SK-N-SH treated with all-trans-retinoic acid at 6 μM for 48 hours (cell line): ENCODE measurements around the gene PSMF1.
A peak's percentile ranks its signal among the peaks of the same experiment; 100 is the strongest.

Experiments
- ATAC-seq: fragments of 200-7000 bp; cut with Tn5 transposase; 3 replicates; pipeline ENCODE4 v1.9.1; 2020; ENCODE audit warnings: mild to moderate bottlenecking, moderate library complexity
- ARNTL ChIP-seq: fragments of 450-650 bp; formaldehyde crosslinking; IDR thresholded peaks from 2 replicates; pipeline ENCODE4 v1.5.0; 2020; ENCODE audit warnings: low read depth, mild to moderate bottlenecking, moderate library complexity, borderline replicate concordance
- BACH2 ChIP-seq: fragments of 250-450 bp; sonication (Bioruptor Pico); IDR thresholded peaks from 2 replicates; pipeline ENCODE4 v1.9.0; 2021; ENCODE audit warnings: mild to moderate bottlenecking, borderline replicate concordance
- CREB5 ChIP-seq: fragments of 250-450 bp; sonication (Bioruptor Pico); IDR thresholded peaks from 2 replicates; pipeline ENCODE4 v1.5.1; 2020; ENCODE audit warnings: low read depth, mild to moderate bottlenecking, moderate library complexity
- CSDC2 ChIP-seq: fragments of 250-450 bp; sonication (Bioruptor Pico); IDR thresholded peaks from 2 replicates; pipeline ENCODE4 v1.5.0; 2020; ENCODE audit warnings: mild to moderate bottlenecking, moderate library complexity
- CSRNP3 ChIP-seq: fragments of 250-450 bp; sonication (Bioruptor Pico); IDR thresholded peaks from 2 replicates; pipeline ENCODE4 v1.5.1; 2021; ENCODE audit warnings: mild to moderate bottlenecking, moderate library complexity
- ESRRG ChIP-seq: fragments of 250-450 bp; sonication (Bioruptor Pico); IDR thresholded peaks from 2 replicates; pipeline ENCODE4 v1.6.1; 2021; ENCODE audit warnings: mild to moderate bottlenecking
- GLIS3 ChIP-seq: fragments of 250-450 bp; sonication (Bioruptor Pico); IDR thresholded peaks from 2 replicates; pipeline ENCODE4 v1.5.0; 2020; ENCODE audit warnings: mild to moderate bottlenecking, moderate library complexity
- ISL1 ChIP-seq: fragments of 250-450 bp; sonication (Bioruptor Pico); IDR thresholded peaks from 2 replicates; pipeline ENCODE4 v2.1.2; 2022; ENCODE audit warnings: mild to moderate bottlenecking, moderate library complexity
- OSR1 ChIP-seq: fragments of 250-450 bp; sonication (Bioruptor Pico); IDR thresholded peaks from 2 replicates; pipeline ENCODE4 v1.8.0; 2022; ENCODE audit warnings: moderate library complexity, mild to moderate bottlenecking, inconsistent platforms
- PATZ1 ChIP-seq: fragments of 250-450 bp; sonication (Bioruptor Pico); IDR thresholded peaks from 2 replicates; pipeline ENCODE4 v1.8.0; 2020; ENCODE audit warnings: mild to moderate bottlenecking, moderate library complexity, borderline replicate concordance
- POU6F1 ChIP-seq: fragments of 250-450 bp; sonication (Bioruptor Pico); IDR thresholded peaks from 2 replicates; pipeline ENCODE4 v1.8.0; 2021; ENCODE audit warnings: low read depth, mild to moderate bottlenecking, moderate library complexity, borderline replicate concordance
- PPARA ChIP-seq: fragments of 250-450 bp; sonication (Bioruptor Pico); IDR thresholded peaks from 2 replicates; pipeline ENCODE4 v1.5.0; 2020; ENCODE audit warnings: mild to moderate bottlenecking, borderline replicate concordance
- RARB ChIP-seq: fragments of 250-450 bp; sonication (Bioruptor Pico); IDR thresholded peaks from 2 replicates; pipeline ENCODE4 v1.8.0; 2021; ENCODE audit warnings: mild to moderate bottlenecking, moderate library complexity
- SNAI2 ChIP-seq: fragments of 250-450 bp; sonication (Bioruptor Pico); IDR thresholded peaks from 2 replicates; pipeline ENCODE4 v1.5.0; 2020; ENCODE audit warnings: mild to moderate bottlenecking, moderate library complexity
- TCF4 ChIP-seq: fragments of 250-450 bp; sonication (Bioruptor Pico); IDR thresholded peaks from 2 replicates; pipeline ENCODE4 v1.8.0; 2021; ENCODE audit warnings: mild to moderate bottlenecking, moderate library complexity, borderline replicate concordance
- TOX ChIP-seq: fragments of 250-450 bp; sonication (Bioruptor Pico); IDR thresholded peaks from 2 replicates; pipeline ENCODE4 v1.8.0; 2021; ENCODE audit warnings: mild to moderate bottlenecking, moderate library complexity, borderline replicate concordance
- ZC3H10 ChIP-seq: fragments of 250-450 bp; sonication (Bioruptor Pico); IDR thresholded peaks from 2 replicates; pipeline ENCODE4 v1.5.1; 2021; ENCODE audit warnings: mild to moderate bottlenecking, moderate library complexity
- ZFP3 ChIP-seq: fragments of 250-450 bp; sonication (Bioruptor Pico); IDR thresholded peaks from 2 replicates; pipeline ENCODE4 v1.5.0; 2020; ENCODE audit warnings: mild to moderate bottlenecking, moderate library complexity
- ZFP30 ChIP-seq: fragments of 450-650 bp; formaldehyde crosslinking; IDR thresholded peaks from 2 replicates; pipeline ENCODE4 v1.5.0; 2022; ENCODE audit warnings: mild to moderate bottlenecking, moderate library complexity
- ZNF565 ChIP-seq: fragments of 450-650 bp; formaldehyde crosslinking; conservative IDR thresholded peaks from 2 replicates; pipeline ENCODE4 v1.5.0; 2020; ENCODE audit warnings: low read depth, mild to moderate bottlenecking, moderate library complexity
- ZNF70 ChIP-seq: fragments of 450-650 bp; formaldehyde crosslinking; IDR thresholded peaks from 2 replicates; pipeline ENCODE4 v1.5.0; 2020; ENCODE audit warnings: mild to moderate bottlenecking, moderate library complexity
- ZNF8 ChIP-seq: fragments of 450-650 bp; formaldehyde crosslinking; IDR thresholded peaks from 2 replicates; pipeline ENCODE4 v1.5.0; 2020; ENCODE audit warnings: mild to moderate bottlenecking, moderate library complexity

Gene PSMF1

GRCh38 chr20:1185790-1186334, 67.5 kb downstream of the PSMF1 start:
- peak; percentile 79 for ATAC-seq
- TF ChIP-seq ARNTL (CRISPR knock-in tag) (no peak), BACH2 (CRISPR knock-in tag) (no peak), CSDC2 (CRISPR knock-in tag) (no peak), RARB (CRISPR knock-in tag) (no peak), ZNF70 (CRISPR knock-in tag) (no peak)

GRCh38 chr20:1186367-1186991, 68.1 kb downstream of the PSMF1 start:
- TF ChIP-seq ZFP3 (no peak), PPARA (CRISPR knock-in tag) (no peak), ARNTL (CRISPR knock-in tag) (no peak), PATZ1 (CRISPR knock-in tag) (no peak), SNAI2 (CRISPR knock-in tag) (no peak), TCF4 (CRISPR knock-in tag) (no peak), ZFP30 (CRISPR knock-in tag) (no peak), CSRNP3 (no peak), ISL1 (CRISPR knock-in tag) (no peak), POU6F1 (CRISPR knock-in tag) (no peak), GLIS3 (no peak), OSR1 (CRISPR knock-in tag) (no peak), ESRRG (CRISPR knock-in tag) (no peak), ZNF8 (CRISPR knock-in tag) (no peak), ZC3H10 (CRISPR knock-in tag) (no peak), CSDC2 (CRISPR knock-in tag) (no peak), BACH2 (CRISPR knock-in tag) (no peak), ZNF565 (CRISPR knock-in tag) (no peak), CREB5 (CRISPR knock-in tag) (no peak), TOX (CRISPR knock-in tag) (no peak)
- ATAC-seq = no peak

GRCh38 chr20:1187605-1188171, 69.3 kb downstream of the PSMF1 start:
- no peak for ATAC-seq
- TF ChIP-seq ZC3H10 (CRISPR knock-in tag) = no peak
- no peak for TF ChIP-seq ARNTL (CRISPR knock-in tag)
- no peak for TF ChIP-seq GLIS3
- no peak for TF ChIP-seq ZNF565 (CRISPR knock-in tag)
- TF ChIP-seq CSDC2 (CRISPR knock-in tag) = no peak
- no peak for TF ChIP-seq POU6F1 (CRISPR knock-in tag)
- no peak for TF ChIP-seq RARB (CRISPR knock-in tag)
